Measurements from ENCODE around the gene DLGAP4.

Gene DLGAP4

DNA sequence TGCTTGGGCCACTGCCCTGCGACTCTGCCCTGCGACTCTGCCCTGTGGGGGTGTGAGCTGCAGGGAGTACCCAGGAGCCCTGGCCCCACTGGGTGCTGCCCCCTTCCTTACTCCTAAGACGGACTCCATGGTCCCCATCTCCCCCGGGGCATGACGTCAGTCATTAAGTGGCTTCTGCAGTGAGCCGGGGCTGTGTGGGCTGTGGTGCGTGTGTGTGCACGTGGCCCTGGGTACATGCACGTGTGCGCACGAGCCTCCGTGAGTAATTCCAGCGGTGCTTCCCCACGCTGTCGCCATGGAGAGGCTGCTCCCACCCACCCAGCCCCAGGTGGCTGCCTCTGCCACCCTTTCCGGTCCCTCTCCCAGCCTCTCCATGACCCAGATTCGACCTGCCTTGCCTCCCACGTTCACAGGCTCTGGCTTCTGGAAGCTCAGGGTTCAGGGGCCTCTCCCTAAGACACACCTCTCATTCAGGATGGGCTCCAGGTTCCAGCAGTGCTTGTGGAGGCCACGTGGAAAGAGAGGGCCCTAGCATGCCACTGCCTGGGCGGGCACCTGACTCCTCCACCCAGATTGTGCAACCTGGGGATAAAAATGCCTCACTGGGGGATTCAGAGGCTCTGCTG lies 88.3 kb downstream of the DLGAP4 start:
- Histone ChIP-seq H3K27ac (peak overlapping the region in 1 of 21 experiments; percentile 24), H3K4me3 (no peak overlapping the region)

DNA sequence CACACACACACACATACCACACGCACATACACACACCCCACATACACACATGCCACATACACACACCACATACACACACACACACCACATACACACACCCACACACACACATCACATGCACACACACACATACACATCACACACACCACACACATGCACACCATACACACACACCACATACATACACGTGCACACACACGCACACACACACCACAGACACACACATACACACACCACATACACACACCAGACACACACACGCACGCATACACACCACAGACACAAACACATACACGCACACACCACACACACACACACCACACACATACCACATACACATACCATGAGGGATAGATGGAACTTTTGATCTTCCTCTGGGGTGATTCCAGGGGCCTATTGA lies 90.2 kb downstream of the DLGAP4 start:
- H3K4me3 ChIP-seq, result no peak overlapping the region
- no peak overlapping the region for H3K27ac ChIP-seq

DNA sequence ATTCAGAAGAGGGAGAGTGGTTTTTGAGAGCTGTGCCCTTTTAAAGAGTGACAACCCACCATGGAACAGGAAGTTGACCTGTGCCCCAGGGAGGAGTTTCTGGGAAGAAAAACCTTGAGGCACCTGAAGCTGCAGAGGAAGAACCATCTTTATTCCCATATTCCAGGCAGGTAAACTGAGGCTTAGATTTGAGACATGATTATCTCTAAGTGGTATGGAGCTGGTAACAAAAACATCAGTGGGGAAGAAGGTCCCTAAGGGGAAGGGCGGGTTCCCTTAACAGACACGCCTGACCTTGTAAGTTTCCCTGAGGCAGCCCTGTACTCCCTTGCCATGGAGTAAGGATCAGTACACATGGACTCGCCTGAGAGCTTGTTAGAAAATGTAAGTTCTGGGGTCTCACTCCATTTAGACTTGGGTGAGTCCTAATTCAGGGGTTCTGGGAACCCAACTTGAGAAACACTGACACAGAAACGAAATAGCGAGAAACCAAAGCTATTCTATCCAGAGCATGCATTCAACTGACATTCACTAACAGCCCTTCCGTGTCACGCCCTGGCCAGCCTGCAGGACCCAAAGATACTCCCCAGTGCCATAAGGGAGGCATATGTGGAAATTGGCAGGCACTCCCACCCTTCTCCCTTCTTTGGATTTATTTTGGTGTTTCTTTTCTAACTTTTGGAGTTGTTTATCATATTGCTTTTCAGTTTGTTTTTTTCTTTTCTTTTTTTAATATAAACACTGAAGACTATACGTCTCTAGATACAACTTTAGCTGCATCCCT lies 90.9 kb downstream of the DLGAP4 start:
- no peak overlapping the region for H3K4me3 ChIP-seq

DNA sequence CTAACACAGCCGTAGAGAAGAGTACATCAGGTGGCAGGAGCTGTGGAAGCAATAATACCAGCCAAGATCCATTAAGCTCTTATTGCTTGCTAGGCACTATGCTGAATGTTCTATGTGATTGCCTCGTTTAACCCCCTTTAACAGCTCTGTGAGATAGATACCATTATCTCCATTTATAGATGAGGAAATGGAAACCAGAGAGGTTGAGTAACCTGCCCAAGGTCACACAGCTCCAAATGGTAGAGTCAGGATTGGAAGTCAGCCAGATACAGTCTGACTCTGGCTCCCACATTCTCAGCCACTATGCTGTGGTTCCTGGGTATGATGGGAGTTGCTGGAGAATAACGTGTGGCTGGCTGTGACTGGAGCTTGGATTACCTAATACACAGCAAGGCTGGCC lies 92.4 kb downstream of the DLGAP4 start:
- Histone ChIP-seq H3K27ac (no peak overlapping the region), H3K4me3 (no peak overlapping the region)

More for the DNA sequence above, 90.9 kb downstream of the DLGAP4 start:
- no peak overlapping the region for H3K27ac ChIP-seq

DNA sequence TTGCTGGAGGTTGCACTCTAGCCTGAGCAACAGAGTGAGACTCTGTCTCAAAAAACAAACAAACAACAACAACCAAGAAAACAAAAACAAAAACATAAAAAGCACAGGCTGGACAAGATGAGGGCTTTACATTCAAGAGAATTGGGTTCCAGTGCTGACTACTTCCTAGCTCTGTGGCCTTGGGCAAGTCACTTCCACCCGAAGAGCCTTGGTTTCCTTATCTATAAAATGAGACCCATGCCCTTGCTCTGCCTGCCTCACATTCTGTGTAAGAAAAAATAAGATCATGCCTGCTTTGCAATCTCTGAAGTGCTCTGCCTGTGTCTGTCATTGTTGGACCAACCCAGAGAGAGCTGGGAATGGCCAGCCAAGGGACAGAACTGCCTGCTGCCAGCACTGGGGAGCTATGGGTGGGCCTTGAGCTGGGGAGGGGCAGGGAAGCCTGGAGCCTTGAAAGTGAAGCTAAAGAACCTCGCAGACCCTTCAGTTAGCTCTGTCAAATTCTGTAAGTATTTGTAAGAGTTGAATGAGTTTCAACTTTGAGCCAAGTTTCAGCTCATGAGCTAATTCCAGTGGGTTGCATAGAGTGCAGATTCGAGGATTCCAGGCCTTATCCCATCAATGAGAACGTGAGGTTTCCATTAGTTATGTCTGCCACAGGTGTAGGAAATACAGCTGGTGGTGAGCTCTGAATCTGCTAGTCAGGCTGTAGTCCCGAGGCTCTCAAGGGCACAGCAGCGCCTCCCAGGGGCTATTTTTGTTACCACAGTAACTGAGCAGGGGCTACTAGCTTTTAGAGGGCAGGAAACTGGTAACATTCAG lies 93.2 kb downstream of the DLGAP4 start:
- peak overlapping the region in 1 of 21 experiments; percentile 35 for H3K27ac ChIP-seq

GRCh38 chr20:36399969-36400545 lies 93.9 kb downstream of the DLGAP4 start:
- Histone ChIP-seq H3K27ac (peak overlapping the region in 2 of 21 experiments; percentile 16 to 35), H3K4me3 (no peak overlapping the region)

More for the DNA sequence above, 93.2 kb downstream of the DLGAP4 start:
- no peak overlapping the region for H3K4me3 ChIP-seq

GRCh38 chr20:36400909-36401735 lies 95.0 kb downstream of the DLGAP4 start:
- Histone ChIP-seq H3K4me3 (no peak overlapping the region), H3K27ac (peak overlapping the region in 1 of 21 experiments; percentile 16)

DNA sequence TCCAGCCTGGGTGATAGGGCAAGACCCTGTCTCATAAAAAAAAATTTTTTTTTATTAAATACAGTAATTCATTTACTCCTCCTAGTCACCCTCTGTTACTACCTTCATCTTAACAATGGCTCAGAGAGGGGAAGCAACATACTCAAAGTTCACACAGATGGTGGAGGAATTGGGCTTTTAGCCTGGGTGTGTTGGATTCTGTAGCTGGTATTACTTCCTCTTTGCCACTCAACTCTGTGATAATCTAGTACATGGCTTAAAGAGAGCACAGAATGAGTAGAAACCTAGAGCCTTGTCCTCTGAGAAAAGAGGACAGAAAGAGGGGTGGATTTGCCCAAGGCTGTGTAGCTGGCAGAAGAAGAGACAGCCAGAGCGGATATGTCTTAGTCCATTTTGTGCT lies 96.6 kb downstream of the DLGAP4 start:
- Histone ChIP-seq H3K27ac (no peak overlapping the region), H3K4me3 (no peak overlapping the region)

DNA sequence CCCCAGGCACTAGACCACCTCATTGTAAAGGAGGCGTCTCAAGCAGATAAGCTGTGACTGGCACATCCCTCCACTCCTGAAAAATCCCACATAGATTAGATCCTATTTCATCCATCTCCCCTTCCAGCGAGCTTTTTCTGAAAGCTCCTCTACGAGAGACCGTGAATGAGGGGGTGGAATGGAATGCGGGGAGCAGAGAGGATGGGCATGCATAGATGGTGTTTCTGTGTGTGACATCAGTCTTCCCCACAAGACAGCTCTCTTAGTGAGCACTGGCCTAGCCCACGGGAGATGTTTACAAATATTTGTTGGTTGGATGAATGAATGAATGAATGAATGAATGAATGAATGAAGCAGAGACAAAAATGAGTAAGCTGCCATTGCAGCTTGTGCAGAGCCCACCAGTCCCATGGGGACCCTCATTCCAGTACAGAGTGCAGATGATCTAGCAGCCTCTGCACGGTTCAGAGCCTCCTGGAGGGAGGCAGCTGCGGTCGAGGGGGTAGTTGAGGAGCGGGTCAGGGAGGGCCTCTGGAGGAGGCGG lies 98.4 kb downstream of the DLGAP4 start:
- Histone ChIP-seq H3K27ac (no peak overlapping the region), H3K4me3 (no peak overlapping the region)

DNA sequence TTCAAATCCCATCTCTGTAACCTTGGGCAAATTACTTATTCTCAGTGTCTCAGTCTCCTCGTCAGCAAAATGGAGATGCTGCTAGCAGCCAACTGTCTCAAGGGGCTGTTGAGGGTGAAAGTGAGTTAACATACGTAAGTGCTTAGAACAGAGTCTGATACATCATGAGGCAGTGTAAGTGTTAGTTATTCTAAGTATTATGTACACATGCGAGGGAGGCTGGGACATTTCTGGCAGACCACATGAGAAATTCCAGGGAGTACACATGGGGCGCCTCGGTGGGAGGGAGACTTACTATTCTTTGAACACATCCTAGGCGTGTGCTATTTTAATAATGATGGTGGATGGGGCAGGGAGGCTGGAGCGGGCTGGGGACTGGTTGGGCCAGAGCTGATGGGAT lies 99.1 kb downstream of the DLGAP4 start:
- Histone ChIP-seq H3K27ac (no peak overlapping the region), H3K4me3 (no peak overlapping the region)

GRCh38 chr20:36407199-36407733 lies 101.1 kb downstream of the DLGAP4 start:
- Histone ChIP-seq H3K27ac (no peak overlapping the region), H3K4me3 (no peak overlapping the region)

GRCh38 chr20:36408219-36408618 lies 102.1 kb downstream of the DLGAP4 start:
- no peak overlapping the region for H3K27ac ChIP-seq
- H3K4me3 ChIP-seq, result no peak overlapping the region

DNA sequence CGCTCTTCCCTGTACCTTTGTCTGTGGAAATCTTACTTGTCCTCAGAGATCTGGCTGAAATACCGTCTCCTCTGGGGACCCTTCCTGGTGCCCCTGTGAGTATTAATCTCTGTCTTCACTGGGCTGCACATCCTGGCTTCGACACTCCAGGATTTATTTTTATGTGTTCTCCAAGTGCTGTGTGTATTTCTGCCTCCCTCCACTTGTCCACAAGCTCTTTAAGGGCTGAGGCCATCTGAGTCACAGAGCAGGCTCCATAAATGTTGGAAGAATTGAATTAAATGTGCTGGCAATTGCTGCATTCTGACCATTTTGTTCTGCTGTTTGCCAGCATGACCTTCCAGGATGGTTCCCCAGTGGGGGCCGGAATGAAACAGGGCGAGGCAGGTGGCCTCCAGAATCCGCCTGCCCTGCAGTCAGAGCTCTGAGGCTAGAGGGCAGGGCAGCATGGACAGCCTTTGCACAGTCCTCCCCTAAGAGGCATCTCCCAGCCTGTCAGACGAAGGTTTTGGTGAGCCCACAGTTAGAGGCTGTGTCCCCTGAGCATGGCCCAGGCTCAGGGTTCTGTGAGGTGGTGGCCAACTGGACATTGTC lies 105.8 kb downstream of the DLGAP4 start:
- Histone ChIP-seq H3K27ac (no peak overlapping the region), H3K4me3 (no peak overlapping the region)

DNA sequence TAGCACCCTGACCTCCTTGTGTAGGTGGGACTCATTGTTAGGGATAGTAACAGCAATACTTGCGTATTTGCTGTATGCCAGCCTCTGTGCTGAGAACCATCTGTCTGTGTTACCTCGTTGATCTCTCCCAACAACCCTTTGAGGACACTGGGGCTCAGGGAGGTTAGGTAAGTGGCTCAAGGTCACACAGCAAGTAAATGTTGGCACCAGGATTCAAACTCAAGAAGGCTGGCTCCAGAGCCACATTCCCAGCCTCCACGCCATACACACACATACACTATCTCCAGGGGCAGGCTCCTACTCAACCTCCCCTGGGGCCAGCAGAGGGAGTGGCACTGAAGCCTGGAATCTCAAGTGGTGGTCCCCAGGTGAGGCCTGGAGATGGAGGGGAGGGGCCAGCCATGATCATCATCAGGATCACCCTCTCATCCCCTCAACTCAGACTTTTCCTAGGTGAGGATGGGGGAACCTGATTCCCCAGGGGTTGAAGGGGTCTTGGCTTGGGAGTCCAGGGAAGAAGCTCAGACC lies 109.4 kb downstream of the DLGAP4 start:
- no peak overlapping the region for H3K4me3 ChIP-seq
- H3K27ac ChIP-seq, result no peak overlapping the region

DNA sequence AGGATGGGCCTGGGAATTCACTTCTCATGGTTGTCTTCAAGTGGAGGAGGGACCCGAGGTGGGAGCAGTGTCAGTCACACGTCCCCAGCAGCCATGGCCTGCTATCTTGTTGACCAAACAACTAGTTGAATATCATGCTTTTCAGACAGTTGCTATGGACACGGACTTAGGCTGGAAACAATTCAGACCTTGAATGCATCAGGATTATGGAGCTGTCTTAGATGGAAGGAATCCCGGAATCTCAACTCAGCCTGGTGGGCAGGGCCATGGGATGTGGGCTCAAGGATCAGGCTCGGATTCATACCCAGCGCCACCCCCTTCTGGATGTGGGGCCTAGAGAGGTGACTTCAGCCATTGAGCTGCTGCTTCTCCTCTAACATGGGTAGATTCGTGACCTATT lies 112.6 kb downstream of the DLGAP4 start:
- Histone ChIP-seq H3K4me3 (no peak overlapping the region), H3K27ac (no peak overlapping the region)

DNA sequence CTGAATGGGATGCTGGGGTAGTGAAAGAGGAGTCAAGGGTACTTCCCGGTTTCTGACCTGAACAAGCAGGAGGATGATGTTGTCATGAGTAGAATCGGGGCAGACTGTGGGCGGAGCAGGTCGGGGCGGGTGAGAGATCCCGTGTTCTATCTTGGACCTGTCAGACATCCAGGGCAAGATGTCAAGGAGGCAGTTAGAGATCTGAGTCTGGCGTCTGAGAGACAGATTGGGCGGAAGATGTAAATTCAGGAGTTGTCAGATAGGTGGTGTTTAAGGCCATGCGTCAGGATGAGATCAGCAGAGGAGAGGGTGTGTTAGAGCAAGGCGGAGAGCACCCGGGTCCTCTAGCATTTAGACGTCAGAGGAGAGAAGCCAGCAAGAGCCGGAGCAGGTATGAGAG lies 115.5 kb downstream of the DLGAP4 start:
- no peak overlapping the region for H3K27ac ChIP-seq
- H3K4me3 ChIP-seq, result no peak overlapping the region

DNA sequence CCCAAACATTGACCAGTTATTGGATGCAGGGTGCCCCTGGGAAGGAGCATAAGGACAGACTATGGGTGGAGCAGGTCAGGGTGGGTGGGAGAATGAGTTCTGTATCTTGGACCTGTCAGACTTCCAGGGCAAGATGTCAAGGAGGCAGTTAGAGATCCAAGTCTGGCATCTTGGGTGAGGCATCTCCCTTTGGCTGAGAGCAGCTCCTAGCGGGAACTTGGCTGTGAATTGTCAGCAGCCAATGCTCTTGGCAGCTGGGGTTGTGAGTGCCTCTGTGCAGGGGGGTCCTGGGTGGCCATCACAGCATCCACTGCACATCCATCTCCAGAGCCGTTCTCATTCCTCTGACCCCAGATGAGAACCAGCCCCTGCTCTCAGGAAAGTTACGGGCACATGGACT lies 118.2 kb downstream of the DLGAP4 start:
- H3K4me3 ChIP-seq, result no peak overlapping the region
- H3K27ac ChIP-seq, result no peak overlapping the region

GRCh38 chr20:36425166-36425565 lies 119.0 kb downstream of the DLGAP4 start:
- no peak overlapping the region for H3K4me3 ChIP-seq
- no peak overlapping the region for H3K27ac ChIP-seq
